K562 (cell line): ENCODE results near the gene APOBEC3A. TPM values are rescaled to one million over a fixed set of nuclear protein-coding genes. Genes with fewer than 3 reads are reported as not detected.

Experiments used
- ATAC-seq: fragments of 200-7000 bp; cut with Tn5 transposase; 3 replicates; pipeline ENCODE4 v1.9.1; 2020; ENCODE audit warnings: moderate library complexity
- BruUV-seq: library from RNA; stranded (reverse); fragments of 400-500 nt; replicated peaks from 2 replicates; lab custom pipeline; 2021; lab: Mats Ljungman, UMichigan
- CTCF ChIA-PET: fragments of 300-600 bp; formaldehyde crosslinking; extraction: SDS; loops from one replicate; lab custom pipeline; 2021; ENCODE audit warnings: low intra/inter-chr PET ratio; lab: Yijun Ruan, JAX
- POLR2A ChIA-PET: fragments of 300-600, 350-650 bp; sonication (Branson Sonifier 250); formaldehyde crosslinking; extraction: SDS; loops from one replicate; lab custom pipeline; 2021; ENCODE audit warnings: antibody characterized with exemption, inconsistent platforms; lab: Yijun Ruan, JAX
- DNase-seq, 4 experiments: peaks; one replicate each; pipeline versions ENCODE4 v3.0.0 to v3.0.0-alpha.2; 2011 to 2018; ENCODE audit warnings: low spot score in 3 of 4, mixed read lengths in 3 of 4; ENCODE audit errors: extremely low read depth in 1 of 4
- FAIRE-seq: peaks from 2 replicates; lab custom pipeline; 2011; peaks lifted over from hg19 to GRCh38; lab: Jason Lieb, UNC
- H2AFZ ChIP-seq: 2 replicates; pipeline ENCODE4 v1.6.0; 2011; ENCODE audit warnings: low read depth, low read length, control low read depth, inconsistent platforms
- H3K27ac ChIP-seq: fragments of 200-600 bp; 3 replicates; pipeline ENCODE4 v1.8.0; 2011; ENCODE audit warnings: low read depth, mild to moderate bottlenecking, control low read depth, inconsistent platforms, low read length, moderate library complexity, mixed read lengths; ENCODE audit errors: extremely low read depth
- H3K27me3 ChIP-seq, 2 experiments: fragments of 300-600 bp in 1 of 2; 2 replicates in 1 of 2; 3 replicates in 1 of 2; pipeline versions ENCODE4 v1.6.0 to v1.8.0; 2011; ENCODE audit warnings: inconsistent platforms in 2 of 2, low read length in 2 of 2, mild to moderate bottlenecking in 1 of 2, mixed read lengths in 1 of 2, moderate library complexity in 1 of 2; ENCODE audit not compliant: control insufficient read depth in 2 of 2, insufficient read depth in 2 of 2
- H3K36me3 ChIP-seq: fragments of 300-600 bp; 3 replicates; pipeline ENCODE4 v1.8.0; 2011; ENCODE audit warnings: mild to moderate bottlenecking, low read length, inconsistent platforms; ENCODE audit not compliant: control insufficient read depth, insufficient read depth
- H3K4me1 ChIP-seq, 2 experiments: fragments of 200-600 bp in 1 of 2; replicated peaks in 1 of 2; 2 replicates in 1 of 2; 3 replicates in 1 of 2; pipeline versions ENCODE4 v1.5.1 to v1.8.0; 2011; ENCODE audit warnings: inconsistent platforms in 2 of 2, low read length in 2 of 2, mild to moderate bottlenecking in 1 of 2, mixed read lengths in 1 of 2, moderate library complexity in 1 of 2; ENCODE audit not compliant: control insufficient read depth in 2 of 2, insufficient read depth in 2 of 2
- H3K4me2 ChIP-seq: 2 replicates; pipeline ENCODE4 v1.6.1; 2011; ENCODE audit warnings: low read length, control low read depth, inconsistent platforms, mixed read lengths; ENCODE audit not compliant: insufficient read depth
- H3K4me3 ChIP-seq: fragments of 200-600 bp; sonication (generic), shearing (Covaris generic); 2 replicates; pipeline ENCODE4 v1.5.1; 2016; ENCODE audit warnings: control low read depth, inconsistent platforms
- H3K79me2 ChIP-seq: fragments of 200-600 bp; 3 replicates; pipeline ENCODE4 v1.8.0; 2011; ENCODE audit warnings: low read length, inconsistent platforms; ENCODE audit not compliant: control insufficient read depth, insufficient read depth
- H3K9ac ChIP-seq, 2 experiments: 2 replicates each; pipeline versions ENCODE4 v1.6.0 to v1.6.1; 2011; ENCODE audit warnings: low read depth in 2 of 2, low read length in 2 of 2, control low read depth in 1 of 2, inconsistent platforms in 1 of 2, mild to moderate bottlenecking in 1 of 2, mixed read lengths in 1 of 2; ENCODE audit not compliant: insufficient read depth in 1 of 2
- H3K9me1 ChIP-seq: one replicate; pipeline ENCODE4 v1.6.0; 2011; ENCODE audit warnings: inconsistent platforms, mild to moderate bottlenecking, low read length, moderate library complexity; ENCODE audit not compliant: control insufficient read depth, insufficient read depth
- H3K9me3 ChIP-seq: replicated peaks from 2 replicates; pipeline ENCODE4 v1.5.1; 2011; ENCODE audit warnings: low read depth, low read length, inconsistent platforms; ENCODE audit not compliant: control insufficient read depth, insufficient read depth
- H4K20me1 ChIP-seq: replicated peaks from 2 replicates; pipeline ENCODE4 v1.6.1; 2011; ENCODE audit warnings: low read length, inconsistent platforms, mixed read lengths; ENCODE audit not compliant: control insufficient read depth, insufficient read depth
- C11orf30 ChIP-seq: fragments of 450-650 bp; IDR thresholded peaks from 2 replicates; pipeline ENCODE4 v1.6.1; 2016; ENCODE audit warnings: low read depth, mild to moderate bottlenecking
- CHD7 ChIP-seq: fragments of 200-600 bp; sonication (generic); IDR thresholded peaks from one replicate; pipeline ENCODE4 v1.6.1; 2012; ENCODE audit warnings: mild to moderate bottlenecking, low read depth, low read length, inconsistent platforms
- HDAC2 ChIP-seq: fragments of 450-650 bp; IDR thresholded peaks from 2 replicates; pipeline ENCODE4 v1.6.1; 2016; ENCODE audit warnings: mild to moderate bottlenecking
- HMG20A ChIP-seq: fragments of 450-650 bp; formaldehyde crosslinking; conservative IDR thresholded peaks from 2 replicates; pipeline ENCODE4 v1.4.0; 2020; ENCODE audit warnings: mild to moderate bottlenecking, mixed read lengths
- MAZ ChIP-seq, 2 experiments: fragments of 450-650 bp in 1 of 2; sonication (generic) in 1 of 2; formaldehyde crosslinking; IDR thresholded peaks in 1 of 2; conservative IDR thresholded peaks in 1 of 2; 2 replicates each; pipeline versions ENCODE4 v1.4.0 to v1.5.0; 2020; ENCODE audit warnings: mild to moderate bottlenecking in 1 of 2, missing genetic modification reagents in 1 of 2
- TARDBP ChIP-seq: fragments of 450-650 bp; IDR thresholded peaks from 2 replicates; pipeline ENCODE4 v1.6.1; 2016
- THRB ChIP-seq: fragments of 450-650 bp; formaldehyde crosslinking; conservative IDR thresholded peaks from 2 replicates; pipeline ENCODE4 v1.4.0; 2022; ENCODE audit warnings: mild to moderate bottlenecking, missing genetic modification characterization
- ZEB2 ChIP-seq: fragments of 450-650 bp; IDR thresholded peaks from 2 replicates; pipeline ENCODE4 v1.6.1; 2016
- ZNF445 ChIP-seq: fragments of 250-450 bp; sonication (Bioruptor Pico); IDR thresholded peaks from 2 replicates; pipeline ENCODE4 v1.4.0; 2020; ENCODE audit warnings: low read depth, mild to moderate bottlenecking, moderate library complexity
- ZNF584 ChIP-seq: fragments of 200-800 bp; sonication (Bioruptor generic); IDR thresholded peaks from 2 replicates; pipeline ENCODE4 v1.6.1; 2016; ENCODE audit warnings: low read depth, mild to moderate bottlenecking, missing genetic modification characterization, missing compliant biosample characterization
- ZNF764 ChIP-seq: fragments of 250-450 bp; sonication (Bioruptor Pico); IDR thresholded peaks from 2 replicates; pipeline ENCODE4 v1.4.0; 2020; ENCODE audit warnings: low read depth, mild to moderate bottlenecking, moderate library complexity
- WGBS: fragments of 100-300 bp; shearing (Covaris generic); methylation state at CpG from one replicate; pipeline ENCODE4 v1.1.6; 2016; ENCODE audit warnings: low coverage, mixed read lengths; ENCODE audit not compliant: insufficient coverage; ENCODE audit errors: missing lambda C conversion rate; 5-methylcytosine and 5-hydroxymethylcytosine counted together
- in situ Hi-C: fragments of 300-500 bp; cut with MboI; formaldehyde crosslinking; loops from 4 replicates; pipeline ENCODE4 v1.15.0; 2018; ENCODE audit warnings: inconsistent platforms, mixed read lengths
- intact Hi-C: fragments of 100-400 bp; cut with micrococcal nuclease; formaldehyde crosslinking; loops from 2 replicates; pipeline ENCODE4 v1.14.2; 2022
- polyA plus RNA-seq, 8 experiments: library from polyadenylated mRNA; depleted of rRNA in 4 of 8; stranded (reverse) in 5 of 8; unstranded in 3 of 8; fragments of >200 nt; fragmentation: Nextera tagmentation in 2 of 8; fragmentation: Illumina TruSeq in 1 of 8; extraction: Ambion mirVana in 2 of 8; extraction: Trizol in 1 of 8; gene quantifications; 2 replicates each; pipeline versions ENCODE4 v1.2.1 to v1.2.3, GENCODE V29; 2011 to 2014; ENCODE audit warnings: inconsistent platforms in 1 of 8, missing spikeins in 1 of 8
- total RNA-seq, 7 experiments: library from RNA; depleted of rRNA in 6 of 7; stranded (reverse); fragments of >200 nt in 6 of 7; fragmentation: Illumina TruSeq in 2 of 7; extraction: Trizol in 2 of 7; gene quantifications; 2 replicates each; pipeline versions ENCODE4 v1.2.1 to v1.2.3, GENCODE V29; 2011 to 2021; ENCODE audit warnings: low replicate concordance in 1 of 7

APOBEC3A gene
- total and polyA plus RNA-seq, 9 of the 15 experiments (the other 6 are each of a cell fraction or from before 2014, with no cell fraction given): 0.04 TPM; not detected in 8

GRCh38 chr22:38964306-38964705 lies 6.9 kb downstream of the APOBEC3A start:
- Histone ChIP-seq H3K27me3 (peaks cover 0 to 18% of the 10 kb centered on the region in 2 experiments; a peak in 2 of 5 replicates), H3K4me1 (peaks cover 10 to 37% of the 10 kb centered on the region in 2 experiments; a peak in 4 of 5 replicates), H3K9me1 (no peaks in the 10 kb centered on the region), H3K4me3 (no peak overlapping the region), H3K9me3 (no peaks in the 10 kb centered on the region), H3K27ac (no peak overlapping the region), H3K4me2 (no peak overlapping the region), H4K20me1 (no peaks in the 10 kb centered on the region), H3K9ac (peak overlapping the region in 1 of 2 experiments; percentile 52; a peak in 1 of 4 replicates), H3K79me2 (no peaks in the 10 kb centered on the region), H3K36me3 (no peaks in the 10 kb centered on the region), H2AFZ (no peak overlapping the region)
- ChIA-PET POLR2A (interaction anchor here (0.7 kb wide), 1 partner anchor 10 kb away, joined by 4 read pairs; no protein-coding TSS in a partner anchor), CTCF (no interaction called here)
- no peak for DNase-seq
- intact Hi-C loops: no loop called here
- no peak for ATAC-seq
- no TSS peak for BruUV-seq
- no peak for FAIRE-seq
- 0% methylated on average over 3 of the region's 7 CpGs for WGBS
- in situ Hi-C loops: no loop called here
- TF ChIP-seq ZNF445 (CRISPR knock-in tag): no peak
- TF ChIP-seq MAZ (CRISPR knock-in tag; conservative IDR thresholded peaks at IDR 0.05 in 1 of 2, IDR thresholded peaks at IDR 0.05 in 1 of 2): no peak
- no peak for TF ChIP-seq C11orf30
- no peak for TF ChIP-seq HDAC2
- no peak for TF ChIP-seq THRB
- no peak for TF ChIP-seq HMG20A (CRISPR knock-in tag)
- no peak for TF ChIP-seq TARDBP
- no peak for TF ChIP-seq ZNF584 (CRISPR knock-in tag)
- TF ChIP-seq ZNF764 (CRISPR knock-in tag): no peak
- TF ChIP-seq ZEB2: no peak
- TF ChIP-seq CHD7: no peak
